SIG-M5 (cell line): ENCODE results near the gene CEACAM6.

Source experiments
- DNase-seq: peaks from one replicate; lab custom pipeline; 2025; lab: John Stamatoyannopoulos, UW

CEACAM6 gene

DNA sequence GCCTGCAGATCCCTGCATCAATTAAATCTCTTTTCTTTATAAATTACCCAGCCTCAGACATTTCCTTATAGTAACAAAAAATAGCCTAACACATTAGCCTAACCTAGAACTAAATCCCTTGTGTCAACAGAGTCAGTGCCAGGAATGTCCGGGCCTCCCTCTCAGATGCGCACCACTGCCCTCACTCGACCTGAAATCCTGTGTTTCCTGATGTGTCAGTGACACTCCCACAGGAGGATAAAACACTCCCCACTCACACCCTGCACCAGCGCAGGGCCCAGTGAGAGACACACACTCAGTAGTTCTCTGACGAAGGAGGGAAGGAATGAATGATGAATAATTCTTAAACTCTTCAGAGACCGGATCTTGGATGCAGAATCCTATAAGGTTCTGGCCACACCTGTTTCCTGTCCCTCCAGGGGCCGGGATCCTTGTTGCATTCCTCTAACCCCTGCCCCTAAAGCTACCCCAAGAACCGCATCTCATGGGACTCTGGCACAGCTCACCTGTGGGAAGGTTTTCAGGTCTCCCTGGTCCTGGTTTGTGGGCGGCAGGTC lies 44.2 kb downstream of the CEACAM6 start:
- no peak for DNase-seq

DNA sequence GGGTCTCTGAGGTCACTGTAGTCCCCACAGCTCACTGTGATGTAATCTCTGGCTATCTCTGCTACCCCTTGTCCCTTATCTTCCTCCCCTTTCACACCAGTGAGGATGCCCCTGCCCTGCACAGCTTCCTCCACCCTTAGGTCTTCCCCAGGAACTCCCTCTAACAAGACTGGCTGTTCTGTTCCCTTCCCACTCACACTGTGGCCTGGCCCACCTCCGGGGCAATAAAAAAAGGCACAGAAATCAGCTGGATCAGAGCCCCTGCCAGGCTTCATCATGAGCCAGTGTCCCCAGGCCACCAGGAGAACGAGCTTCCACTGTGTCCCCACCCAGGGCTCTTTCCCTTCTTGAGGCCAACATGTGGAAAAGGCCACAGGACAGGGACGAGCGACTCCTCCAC lies 45.7 kb downstream of the CEACAM6 start:
- no peak for DNase-seq

DNA sequence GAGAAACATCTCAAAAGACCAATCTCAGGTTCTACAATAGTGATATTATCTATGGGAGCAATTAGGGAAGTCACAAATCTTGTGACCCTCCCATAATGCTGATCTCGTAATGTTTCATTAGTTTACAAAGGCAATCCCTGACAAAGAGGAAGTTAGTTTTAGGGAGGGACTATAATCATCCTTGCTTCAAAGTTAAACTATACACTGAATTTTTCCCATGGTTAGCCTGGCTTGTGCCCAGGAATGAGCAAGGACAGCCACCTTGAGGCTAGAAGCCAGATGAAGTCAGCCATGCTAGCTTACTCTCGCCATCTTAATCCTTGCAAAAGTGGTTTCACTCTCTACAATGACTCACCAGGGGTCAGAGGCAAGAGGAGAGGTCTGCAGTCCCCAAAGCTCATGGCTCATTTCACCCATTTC lies 46.5 kb downstream of the CEACAM6 start:
- DNase-seq, result peak; percentile 56

DNA sequence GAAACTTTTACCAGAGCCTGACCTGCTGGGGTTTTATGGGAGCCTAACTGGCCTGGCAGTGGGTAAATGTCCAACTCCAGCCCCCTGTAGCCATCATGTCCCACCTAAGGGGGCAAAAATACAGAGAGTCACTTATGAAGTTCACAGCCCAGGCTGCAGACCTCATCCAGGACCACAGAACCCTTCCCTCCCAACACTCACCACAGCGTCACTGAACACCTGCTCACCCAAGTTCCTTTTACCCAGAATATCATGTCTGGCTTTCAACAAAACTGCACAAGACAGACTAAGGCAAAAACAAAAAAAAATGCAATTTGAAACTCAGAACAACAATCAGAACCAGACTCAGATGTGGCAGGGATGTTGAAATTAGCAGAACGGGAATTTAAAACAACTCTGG lies 47.4 kb downstream of the CEACAM6 start:
- DNase-seq, result no peak

DNA sequence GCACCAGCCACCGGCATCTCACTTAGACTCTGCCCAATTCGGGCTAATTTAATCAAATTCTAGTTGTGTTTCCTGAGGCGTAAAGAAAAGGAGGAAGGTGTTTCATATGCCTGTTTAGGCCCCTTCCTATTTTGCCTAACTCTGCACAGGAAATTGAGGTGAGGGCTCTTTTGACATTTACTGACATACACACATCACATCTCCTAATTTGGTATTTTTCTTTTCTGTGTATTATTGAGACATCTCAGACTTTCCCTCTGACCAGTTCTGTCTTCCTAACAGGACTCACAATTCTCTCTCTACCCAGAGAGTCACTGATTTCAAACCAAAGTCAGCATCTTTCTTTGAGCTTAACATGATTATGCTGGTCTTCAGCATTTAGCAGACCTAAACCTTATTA lies 49.0 kb downstream of the CEACAM6 start:
- no peak for DNase-seq

DNA sequence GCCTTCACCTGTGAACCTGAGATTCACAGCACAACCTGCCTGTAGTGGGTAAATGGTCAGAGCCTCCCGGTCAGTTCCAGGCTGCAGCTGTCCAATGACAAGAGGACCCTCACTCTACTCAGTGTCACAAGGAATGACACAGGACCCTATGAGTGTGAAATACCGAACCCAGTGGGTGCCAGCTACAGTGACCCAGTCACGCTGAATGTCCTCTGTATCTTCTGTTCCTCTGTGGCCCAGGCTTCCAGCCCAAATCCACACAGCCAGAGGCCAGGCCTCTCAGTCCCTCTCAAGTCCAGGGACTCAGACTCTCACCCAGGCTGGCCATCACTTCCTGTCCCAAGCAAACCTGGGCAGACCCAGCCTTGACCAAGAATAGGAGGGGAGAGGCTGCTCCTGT lies 51.8 kb downstream of the CEACAM6 start:
- DNase-seq, result no peak

DNA sequence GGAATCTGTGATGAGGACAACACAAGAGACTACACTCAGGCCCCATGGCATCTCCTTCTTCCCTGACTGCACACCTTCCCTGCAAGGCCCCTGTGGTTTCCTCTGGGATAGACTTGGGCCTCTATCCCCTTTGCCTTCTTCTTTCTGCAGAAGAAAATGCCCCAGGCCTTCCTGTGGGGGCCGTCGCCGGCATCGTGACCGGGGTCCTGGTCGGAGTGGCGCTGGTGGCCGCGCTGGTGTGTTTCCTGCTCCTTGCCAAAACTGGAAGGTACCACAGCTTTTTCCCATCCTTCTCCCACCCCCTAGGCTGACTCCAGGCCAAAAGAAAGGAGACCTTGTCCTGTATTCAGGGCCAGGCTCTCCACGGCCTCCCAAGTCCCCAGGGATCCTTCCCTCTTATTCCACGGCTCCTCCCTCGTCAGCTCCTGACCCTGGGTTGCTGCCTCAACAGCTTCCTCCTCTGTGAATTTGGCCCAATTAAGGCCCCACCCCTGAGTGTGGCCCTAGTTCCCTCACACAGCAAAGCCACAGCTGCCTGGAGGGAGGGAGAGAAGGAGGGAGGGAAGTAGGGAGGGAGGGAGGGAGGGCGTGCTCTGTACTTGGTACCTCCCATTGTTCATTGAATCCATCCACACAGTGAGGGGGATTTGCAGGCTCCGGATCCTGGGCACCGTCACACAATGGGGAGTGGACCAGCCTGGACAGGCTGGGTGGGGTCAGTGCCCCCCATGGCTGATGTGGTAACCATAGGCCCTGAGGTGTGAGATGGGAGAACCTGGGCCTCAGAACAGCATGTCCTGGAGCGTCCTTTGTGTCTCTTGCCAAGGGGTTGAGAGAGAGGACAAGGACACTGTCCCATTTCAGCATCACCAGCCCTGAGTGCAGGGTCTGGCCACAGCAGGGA lies 53.6 kb downstream of the CEACAM6 start:
- DNase-seq, result no peak

DNA sequence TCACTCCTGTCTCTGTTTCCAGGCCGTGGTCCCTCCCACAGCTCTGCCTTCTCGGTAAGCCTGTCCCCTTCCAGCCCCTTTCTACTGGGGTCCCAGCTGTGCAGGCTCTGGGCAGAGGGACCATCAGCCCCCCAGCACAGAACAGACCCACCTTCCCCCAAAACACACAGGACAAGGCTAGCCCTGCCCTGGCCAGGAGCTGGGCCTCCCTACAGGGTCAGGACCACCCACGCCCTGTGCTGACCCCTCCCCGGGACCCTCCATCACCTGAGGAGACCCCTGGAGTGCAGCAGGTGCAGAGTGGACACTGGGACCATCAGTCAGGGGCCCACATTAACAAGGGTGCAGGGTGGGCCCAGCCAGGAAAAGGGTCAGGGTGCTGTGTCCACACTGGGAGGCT lies 55.0 kb downstream of the CEACAM6 start:
- DNase-seq, result no peak

DNA sequence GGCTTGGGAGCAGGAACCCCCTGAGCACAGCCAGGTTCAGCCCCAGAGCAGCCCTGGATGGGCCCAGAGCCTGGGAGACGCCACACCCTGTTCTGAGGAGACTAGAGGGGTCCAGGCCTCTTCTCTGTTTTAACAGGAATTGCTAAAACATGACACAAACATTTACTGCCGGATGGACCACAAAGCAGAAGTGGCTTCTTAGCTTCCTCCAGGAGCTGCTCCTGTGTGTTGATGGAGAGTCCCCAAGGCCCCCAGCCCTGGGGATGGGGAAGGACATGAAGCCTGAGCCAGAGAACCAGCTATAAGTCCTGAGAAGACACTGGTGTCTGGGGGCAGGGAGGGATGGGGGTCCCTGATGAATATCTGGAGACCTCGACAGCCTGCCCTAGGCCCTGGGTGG lies 55.7 kb downstream of the CEACAM6 start:
- peak; percentile 64 for DNase-seq

DNA sequence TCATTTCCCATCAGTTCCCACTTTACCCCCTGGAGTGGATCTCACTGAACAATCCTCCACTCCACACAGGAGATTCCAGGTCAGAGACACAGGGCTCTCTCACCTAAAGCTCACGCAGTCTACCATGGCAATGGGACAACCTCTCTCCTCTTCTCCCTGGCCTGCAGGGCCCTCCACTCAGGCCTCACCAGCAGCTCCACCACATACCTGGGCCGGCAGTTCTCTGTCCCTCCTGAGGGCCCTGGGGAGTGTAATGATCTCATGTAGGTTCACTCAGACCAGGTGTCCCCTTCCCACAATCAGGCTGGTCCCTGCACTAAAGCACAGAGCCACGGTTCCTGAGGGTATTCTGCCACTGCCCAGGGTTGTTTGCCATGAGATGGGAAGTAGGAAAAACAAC lies 56.7 kb downstream of the CEACAM6 start:
- no peak for DNase-seq

DNA sequence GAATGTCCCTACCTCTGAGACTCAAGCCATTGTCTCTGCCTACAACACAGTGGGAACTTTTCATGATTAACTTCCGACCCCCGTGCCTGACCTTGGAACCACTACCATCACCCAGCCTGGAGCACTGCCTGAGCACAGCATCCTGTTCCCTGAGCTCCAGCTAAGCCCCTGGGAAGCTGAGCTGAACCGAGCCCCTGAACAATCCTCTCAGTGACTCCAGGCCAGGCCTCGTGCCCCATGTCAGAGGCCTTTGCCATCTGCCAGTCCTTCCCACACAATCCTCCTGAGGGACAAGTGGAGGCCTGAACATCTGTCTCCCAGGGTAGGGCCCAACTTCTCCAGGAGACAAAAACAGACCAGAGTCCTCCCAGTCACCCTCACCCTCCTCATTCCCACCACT lies 58.6 kb downstream of the CEACAM6 start:
- DNase-seq, result no peak

DNA sequence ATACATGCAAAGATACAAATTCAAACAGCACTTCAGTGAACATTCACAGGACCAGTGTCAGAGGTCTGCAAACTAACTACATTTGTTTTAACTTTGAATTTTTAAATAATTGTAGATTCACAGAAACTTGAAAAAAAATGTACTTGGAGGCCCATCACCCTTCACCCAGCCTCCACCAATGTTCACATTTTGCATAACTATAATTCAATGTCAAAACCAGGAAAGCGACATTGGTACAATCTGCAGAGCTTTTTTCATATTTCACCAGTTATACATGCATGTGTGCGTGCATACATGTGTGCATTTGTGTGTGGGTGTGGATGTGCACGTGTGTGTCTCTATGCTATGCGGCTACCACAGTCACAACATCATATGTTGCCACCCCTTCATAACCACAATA lies 60.0 kb downstream of the CEACAM6 start:
- no peak for DNase-seq

DNA sequence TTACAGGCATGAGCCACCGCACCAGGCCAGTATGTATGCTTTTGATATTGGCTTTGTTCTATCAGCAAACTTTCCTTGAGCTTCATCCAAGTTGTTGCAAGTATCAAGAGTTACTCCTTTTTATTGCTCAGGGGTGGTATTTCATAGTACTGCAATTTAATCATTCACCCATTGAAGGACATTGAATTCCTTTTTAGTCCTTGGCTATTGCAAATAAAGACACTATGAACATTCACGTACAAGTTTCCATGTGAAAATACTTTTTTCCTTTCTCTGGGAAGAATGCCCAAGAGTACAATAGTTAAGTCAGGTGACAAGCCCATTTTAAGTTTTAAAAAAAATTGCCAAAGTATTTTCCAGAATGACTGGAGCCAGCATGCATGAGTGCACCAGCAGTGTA lies 61.4 kb downstream of the CEACAM6 start:
- no peak for DNase-seq

DNA sequence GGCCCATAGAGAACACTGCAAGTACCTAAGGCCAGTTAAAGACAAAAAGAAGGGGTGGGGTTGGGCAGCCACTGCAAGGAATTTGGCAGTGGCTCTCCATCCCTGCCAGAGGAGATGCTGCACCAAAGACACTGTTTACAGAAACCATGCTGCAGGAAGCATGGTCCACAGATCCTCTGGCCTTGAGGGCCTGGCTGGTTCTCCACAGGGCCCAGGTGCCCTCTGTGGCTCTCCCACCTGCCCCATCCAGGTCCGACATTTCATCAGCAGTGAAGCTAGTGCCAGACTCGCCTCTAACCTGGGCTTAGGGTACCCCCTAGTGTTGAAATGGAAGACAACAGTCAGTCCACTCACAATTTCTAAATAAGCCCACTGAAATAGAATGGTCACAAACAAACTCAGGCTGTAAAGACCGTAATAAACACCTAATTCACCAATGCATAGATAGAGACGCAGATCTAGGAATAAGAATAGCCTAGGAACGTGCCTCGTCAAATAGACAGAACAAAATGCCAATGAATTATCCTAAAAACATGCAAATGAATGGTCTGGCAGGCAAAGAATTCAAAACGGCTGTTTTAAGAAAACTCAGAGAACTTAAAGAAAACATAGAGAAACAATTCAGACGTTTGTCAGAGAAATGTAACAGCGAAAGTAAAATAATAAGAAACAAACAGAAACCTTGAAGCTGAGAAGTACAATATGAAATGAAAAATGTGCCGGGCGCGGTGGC lies 65.8 kb downstream of the CEACAM6 start:
- DNase-seq, result no peak
